OCI-LY3 (cell line): ENCODE measurements around the gene TPCN2.

Experiments
- CTCF ChIP-seq: fragments of 200-600, 300-600 bp; sonication (generic); IDR thresholded peaks from 2 replicates; pipeline ENCODE4 v1.5.1; 2014; ENCODE audit warnings: antibody characterized with exemption, low read length, low read depth
- EZH2phosphoT487 ChIP-seq: fragments of 200-600 bp; shearing (Covaris generic); IDR thresholded peaks from 2 replicates; pipeline ENCODE4 v1.6.1; 2018; ENCODE audit warnings: antibody characterized with exemption, mixed run types, low read depth

GRCh38 chr11:69137151-69137844, 88.6 kb downstream of the TPCN2 start:
- TF ChIP-seq CTCF (no peak), EZH2phosphoT487 (no peak)
